ENCODE results near the gene LBR.
A peak's percentile ranks its signal among the peaks of the same experiment; 100 is the strongest.

LBR gene

GRCh38 chr1:225462714-225463574 is 35.1 kb upstream of the LBR start:
- DNase-seq: no peak

DNA sequence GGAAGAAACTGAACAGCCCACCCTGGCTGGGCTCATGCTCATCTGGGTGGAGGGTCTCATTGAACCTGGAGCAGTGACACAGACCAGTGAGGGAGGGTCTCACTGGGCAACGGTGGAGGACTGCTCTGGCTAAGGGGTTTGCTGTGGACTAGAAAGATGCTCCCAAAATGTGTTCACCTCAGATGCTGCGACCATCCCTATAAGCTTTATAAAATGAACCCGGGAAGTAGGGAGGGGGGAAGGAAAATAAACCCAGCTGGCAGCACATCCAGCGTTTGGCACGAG is 34.5 kb upstream of the LBR start:
- no peak for DNase-seq

GRCh38 chr1:225461533-225462428 is 33.9 kb upstream of the LBR start:
- DNase-seq: no peak

GRCh38 chr1:225460737-225461532 is 33.1 kb upstream of the LBR start:
- peak; percentile 38 for DNase-seq

- DNase-seq: no peak
These were observed 32.3 kb upstream of the LBR start for GRCh38 chr1:225460021-225460736.

DNA sequence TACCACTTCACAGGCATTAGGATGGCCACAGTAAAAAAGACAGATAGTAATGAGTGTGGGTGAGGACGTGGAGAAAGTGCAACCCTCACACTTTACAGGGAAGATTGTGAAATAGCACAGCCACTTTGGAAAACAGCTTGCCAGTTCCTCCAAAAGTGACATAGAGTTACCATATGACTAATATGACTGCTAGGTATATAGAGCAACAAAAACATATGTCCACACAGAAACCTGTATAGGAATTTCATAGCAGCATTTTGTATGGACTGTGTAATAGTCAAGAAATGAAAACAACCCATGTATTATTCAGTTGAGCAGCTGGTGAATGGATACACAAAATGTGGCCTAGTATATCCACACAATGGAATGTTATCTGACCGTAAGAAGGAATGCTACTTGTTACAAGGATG is 30.4 kb upstream of the LBR start:
- DNase-seq: peak; percentile 32

- no peak for DNase-seq
These were observed 26.9 kb upstream of the LBR start for GRCh38 chr1:225454733-225455132.

- DNase-seq: no peak
These were observed 26.2 kb upstream of the LBR start for GRCh38 chr1:225453797-225454648.

DNA sequence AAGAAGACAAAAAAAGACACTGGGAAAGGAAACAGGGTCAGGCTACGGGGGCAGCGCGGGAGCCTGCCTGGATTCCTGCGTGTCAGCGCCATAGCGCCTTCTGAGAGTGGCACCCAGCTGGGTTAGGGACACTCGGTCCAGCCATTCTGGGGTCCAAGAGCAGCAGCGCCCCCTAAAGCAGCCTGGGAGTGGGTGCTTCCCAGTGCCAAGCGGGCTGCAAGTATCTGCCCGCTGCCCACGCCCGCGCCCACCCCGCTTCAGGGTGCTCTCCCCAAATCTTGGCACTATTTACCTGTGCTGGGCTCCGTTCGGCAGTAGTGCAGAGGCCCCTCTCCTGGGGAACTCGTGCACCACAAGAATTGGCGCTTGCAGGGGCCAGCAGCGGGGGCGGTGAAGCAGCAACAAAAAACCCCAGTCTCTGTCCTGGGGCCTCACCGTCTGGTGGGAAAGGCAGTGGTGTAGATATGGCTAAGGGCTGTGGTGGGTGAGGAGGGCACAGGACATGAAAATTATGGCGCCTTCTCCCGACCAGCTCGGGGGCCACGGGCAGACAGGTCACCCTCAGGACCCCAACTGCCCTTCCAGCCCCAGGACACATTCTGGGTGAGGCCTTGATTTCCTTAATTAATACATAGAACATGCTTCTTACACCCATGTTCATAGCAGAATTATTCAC is 24.1 kb upstream of the LBR start:
- DNase-seq: no peak

- DNase-seq: peak; percentile 44
These were observed 23.5 kb upstream of the LBR start for GRCh38 chr1:225451340-225451739.

DNA sequence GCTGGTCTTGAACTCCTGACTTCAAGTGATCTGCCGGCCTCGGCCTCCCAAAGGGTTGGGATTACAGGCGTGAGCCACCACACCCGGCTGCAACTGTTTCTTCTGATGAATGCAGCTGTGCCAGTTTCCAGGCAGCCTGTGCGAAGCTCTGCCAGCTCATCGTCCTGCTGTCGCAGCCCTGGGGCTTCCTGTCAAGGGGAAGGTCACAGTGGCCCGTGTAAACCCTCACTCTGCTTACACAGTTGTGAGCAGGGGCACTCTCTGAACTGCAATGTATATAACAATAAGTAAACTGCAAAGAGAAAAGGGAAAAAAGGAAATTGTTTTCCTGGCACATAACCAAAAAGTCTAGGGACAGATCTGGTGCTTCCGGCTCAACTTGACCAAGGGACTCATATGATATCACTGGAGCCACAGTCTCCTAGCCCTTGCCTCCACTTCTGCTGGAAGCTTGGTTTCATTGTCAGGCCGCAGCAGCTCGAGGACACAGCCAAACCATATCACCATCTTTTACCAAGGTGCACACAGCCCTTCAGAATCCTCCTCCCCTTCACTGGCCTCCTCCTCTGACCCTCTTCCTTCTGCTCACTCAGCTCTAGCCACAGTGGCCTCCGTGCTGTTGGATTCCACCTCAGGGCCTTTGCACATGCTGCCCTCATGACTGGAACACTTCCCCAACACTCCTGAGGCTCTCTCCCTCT is 22.8 kb upstream of the LBR start:
- peak; percentile 58 for DNase-seq

DNA sequence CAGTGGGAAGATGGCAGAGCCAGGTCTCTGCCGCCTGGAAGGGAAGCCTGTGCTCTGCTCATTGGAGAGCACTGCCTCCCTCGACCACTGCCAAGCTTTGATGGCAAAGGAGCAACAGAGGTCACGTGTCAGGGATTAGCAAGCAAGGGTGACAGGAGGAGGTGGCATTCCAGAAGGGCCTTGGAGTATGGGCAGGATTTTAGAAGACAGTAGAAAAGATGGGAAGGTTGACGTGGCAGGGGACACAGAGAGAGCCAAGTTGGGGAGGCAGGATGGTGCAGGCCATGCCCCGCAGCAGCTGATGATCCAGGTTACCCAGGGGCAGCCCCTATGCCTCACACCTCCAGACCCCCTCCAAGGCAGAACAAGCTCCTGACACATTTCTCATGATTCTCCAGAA is 21.9 kb upstream of the LBR start:
- no peak for DNase-seq

- DNase-seq: no peak
These were observed 21.4 kb upstream of the LBR start for GRCh38 chr1:225449261-225449660.

- DNase-seq: no peak
These were observed 20.4 kb upstream of the LBR start for GRCh38 chr1:225448146-225448805.

- no peak for DNase-seq
These were observed 19.8 kb upstream of the LBR start for GRCh38 chr1:225447650-225448089.

GRCh38 chr1:225446981-225447615 is 19.3 kb upstream of the LBR start:
- no peak for DNase-seq

DNA sequence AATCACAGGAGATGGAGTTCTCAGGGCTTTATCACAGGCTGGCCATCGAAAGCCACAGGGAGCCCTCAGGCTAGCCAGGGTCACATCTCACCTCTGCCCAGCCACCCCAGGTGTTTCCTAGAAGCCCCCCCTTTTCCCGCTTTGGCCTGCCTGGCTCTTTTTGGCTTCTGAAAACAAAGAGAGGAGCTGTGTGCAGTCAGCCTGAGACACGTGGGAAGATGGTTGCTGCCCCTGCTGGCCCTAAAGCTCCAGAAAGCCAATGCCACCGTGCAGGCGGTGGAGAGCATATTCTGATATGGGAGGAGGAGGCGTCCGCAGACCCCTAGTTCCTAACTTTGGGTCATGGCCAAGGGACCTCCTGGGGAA is 18.7 kb upstream of the LBR start:
- DNase-seq: no peak

DNA sequence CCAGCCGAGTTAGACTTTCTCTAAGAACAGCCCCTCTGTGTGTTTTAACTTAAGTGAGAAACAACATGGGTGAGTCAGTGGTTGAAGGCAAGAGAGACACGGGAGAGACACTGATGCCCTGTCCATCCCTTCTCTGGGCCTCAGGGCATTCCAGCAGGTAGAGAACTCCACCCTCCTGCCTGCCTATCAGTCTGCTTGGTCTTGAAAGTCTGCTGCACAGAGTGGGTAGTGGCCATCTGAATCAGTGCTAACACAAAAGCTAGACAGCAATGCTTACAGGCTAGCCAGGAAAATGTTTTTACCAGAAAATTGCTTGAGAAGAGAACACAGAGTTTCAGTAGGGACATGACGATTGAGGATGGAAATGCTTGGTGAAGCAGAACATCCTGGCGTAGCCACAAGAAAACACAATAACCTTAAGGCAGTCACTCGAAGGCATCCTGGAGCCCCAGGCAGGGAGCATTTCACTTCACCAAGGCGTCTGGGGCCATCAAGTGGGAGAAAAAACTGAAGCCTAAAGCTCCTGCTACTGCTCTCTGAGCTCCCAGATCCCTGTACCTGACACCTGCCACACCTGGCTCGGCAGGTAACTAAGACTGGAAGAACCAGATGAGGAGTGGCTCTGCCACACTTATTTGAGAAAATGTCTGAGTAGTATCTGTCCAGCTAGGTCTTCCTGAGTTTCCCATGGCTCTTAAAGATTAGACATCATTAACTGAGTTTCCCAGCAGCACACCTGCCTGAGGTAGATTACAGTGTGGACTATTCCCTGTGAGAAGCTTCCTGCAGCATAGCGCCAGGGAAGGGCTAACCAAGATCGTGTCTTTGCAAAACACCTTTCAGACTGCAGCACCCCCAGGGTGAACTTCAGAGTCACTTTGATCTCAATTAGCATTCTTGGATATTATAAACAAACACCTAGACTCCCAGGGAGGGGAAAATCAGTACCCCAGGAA is 18.1 kb upstream of the LBR start:
- no peak for DNase-seq

Measured in hematopoietic multipotent progenitor cell treated with erythropoietin and hydrocortisone succinate and interleukin-3 and kit ligand, for 4 days (in vitro differentiated cells).